B cell (primary cell): ENCODE data around the gene ERBB2. TPM values are rescaled to one million over a fixed set of nuclear protein-coding genes. Genes with fewer than 3 reads are reported as not detected.
A peak's percentile ranks its signal among the peaks of the same experiment; 100 is the strongest.

Experiments
- ATAC-seq: fragments of 200-7000 bp; cut with Tn5 transposase; one replicate; pipeline ENCODE4 v1.10.0; 2021; ENCODE audit warnings: low read depth, mild to moderate bottlenecking, moderate number of reproducible peaks, moderate library complexity
- CTCF ChIA-PET: fragments of 350-600 bp; sonication (Branson Sonifier 250); formaldehyde crosslinking; loops from one replicate; lab custom pipeline; 2021; ENCODE audit warnings: antibody characterized with exemption, inconsistent platforms; lab: Charles Lee
- POLR2A ChIA-PET: fragments of 350-600 bp; sonication (Branson Sonifier 250); formaldehyde crosslinking; loops from one replicate; lab custom pipeline; 2021; ENCODE audit warnings: antibody characterized with exemption; lab: Charles Lee
- DNase-seq: peaks from one replicate; pipeline ENCODE4 v3.0.0; 2013
- H2AFZ ChIP-seq: 2 replicates; pipeline ENCODE4 v1.6.1; 2012; ENCODE audit warnings: mild to moderate bottlenecking, low read depth, low read length; ENCODE audit not compliant: insufficient read depth, poor library complexity, severe bottlenecking
- H3K27ac ChIP-seq, 2 donors: 1 replicate in 1 of 2; 2 replicates in 1 of 2; pipeline ENCODE4 v1.5.1; 2012 to 2013; ENCODE audit warnings: low read length in 2 of 2, mild to moderate bottlenecking in 2 of 2, moderate library complexity in 1 of 2
- H3K27me3 ChIP-seq, 4 experiments: fragments of 200-600 bp in 1 of 4; sonication (generic) in 1 of 4; replicated peaks in 1 of 4; 1 replicate in 2 of 4; 2 replicates in 2 of 4; pipeline versions ENCODE4 v1.6.1 to v1.7.0; 2013 to 2016; ENCODE audit warnings: low read length in 3 of 4, mild to moderate bottlenecking in 2 of 4, mixed read lengths in 1 of 4, moderate library complexity in 1 of 4; ENCODE audit not compliant: insufficient read depth in 4 of 4, control insufficient read depth in 3 of 4; ENCODE audit errors: control extremely low read depth in 1 of 4
- H3K36me3 ChIP-seq, 2 experiments: replicated peaks in 1 of 2; 1 replicate in 1 of 2; 2 replicates in 1 of 2; pipeline versions ENCODE4 v1.6.1 to v1.7.1; 2013; ENCODE audit warnings: low read length in 1 of 2; ENCODE audit not compliant: insufficient read depth in 2 of 2, control insufficient read depth in 1 of 2; ENCODE audit errors: control extremely low read depth in 1 of 2, extremely low read depth in 1 of 2
- H3K4me1 ChIP-seq, 2 donors: fragments of 200-600 bp in 1 of 2; sonication (generic) in 1 of 2; 1 replicate in 1 of 2; 2 replicates in 1 of 2; pipeline versions ENCODE4 v1.5.1 to v1.6.1; 2013 to 2017; ENCODE audit warnings: low read length in 2 of 2; ENCODE audit not compliant: control insufficient read depth in 2 of 2, insufficient read depth in 2 of 2
- H3K4me2 ChIP-seq: replicated peaks from 2 replicates; pipeline ENCODE3; 2012; ENCODE audit warnings: mild to moderate bottlenecking, low read depth, low read length; ENCODE audit not compliant: poor library complexity, severe bottlenecking
- H3K4me3 ChIP-seq, 5 experiments: fragments of 200-600 bp in 1 of 5; sonication (generic) in 1 of 5; 1 replicate in 3 of 5; 2 replicates in 2 of 5; pipeline versions ENCODE4 v1.5.1 to v1.7.0; 2011 to 2016; ENCODE audit warnings: low read length in 4 of 5, mild to moderate bottlenecking in 4 of 5, low read depth in 2 of 5, control low read depth in 1 of 5, moderate library complexity in 1 of 5; ENCODE audit not compliant: insufficient read depth in 1 of 5; ENCODE audit errors: control extremely low read depth in 1 of 5, extremely low read depth in 1 of 5
- H3K79me2 ChIP-seq: fragments of 200-600 bp; sonication (generic); one replicate; pipeline ENCODE4 v1.6.0; 2016; ENCODE audit warnings: low read length; ENCODE audit not compliant: control insufficient read depth, insufficient read depth
- H3K9ac ChIP-seq: fragments of 200-600 bp; sonication (generic); 2 replicates; pipeline ENCODE4 v1.6.1; 2017; ENCODE audit warnings: mild to moderate bottlenecking, low read length, moderate library complexity
- H3K9me3 ChIP-seq, 3 donors: one replicate each; pipeline versions ENCODE4 v1.6.1 to v1.7.1; 2013; ENCODE audit warnings: low read length in 2 of 3; ENCODE audit not compliant: control insufficient read depth in 2 of 3, insufficient read depth in 1 of 3; ENCODE audit errors: control extremely low read depth in 1 of 3
- H4K20me1 ChIP-seq: 2 replicates; pipeline ENCODE4 v1.6.0; 2012; ENCODE audit warnings: mild to moderate bottlenecking, low read length; ENCODE audit not compliant: insufficient read depth, control insufficient read depth, poor library complexity, severe bottlenecking
- H3K27ac Mint-ChIP-seq: one replicate; pipeline ENCODE4 v1.8.0; 2021; ENCODE audit warnings: mixed read lengths
- H3K27me3 Mint-ChIP-seq: one replicate; pipeline ENCODE4 v1.8.0; 2021; ENCODE audit warnings: mixed read lengths
- H3K4me1 Mint-ChIP-seq: one replicate; pipeline ENCODE4 v1.8.0; 2021; ENCODE audit warnings: mixed read lengths
- H3K4me3 Mint-ChIP-seq: one replicate; pipeline ENCODE4 v1.8.0; 2021; ENCODE audit warnings: mixed read lengths
- H3K9me3 Mint-ChIP-seq: one replicate; pipeline ENCODE4 v1.8.0; 2022; ENCODE audit warnings: mixed read lengths; ENCODE audit not compliant: insufficient read depth
- EZH2 ChIP-seq: IDR thresholded peaks from 2 replicates; pipeline ENCODE4 v1.6.1; 2012; ENCODE audit warnings: borderline replicate concordance, low read depth, mild to moderate bottlenecking, moderate library complexity, low read length; ENCODE audit not compliant: insufficient read depth, poor library complexity, severe bottlenecking
- WGBS: methylation state at CpG from one replicate; pipeline ENCODE4 v1.1.5; 2013; ENCODE audit warnings: missing lambda C conversion rate; ENCODE audit not compliant: insufficient coverage; 5-methylcytosine and 5-hydroxymethylcytosine counted together
- intact Hi-C: fragments of 100-400 bp; cut with micrococcal nuclease; formaldehyde crosslinking; loops from one replicate; pipeline ENCODE4 v1.10.0; 2022
- polyA plus RNA-seq: library from polyadenylated mRNA; depleted of rRNA; stranded (reverse); fragments of >200 nt; gene quantifications from 2 replicates; pipeline ENCODE4 v1.2.3, GENCODE V29; 2012
- total RNA-seq, 2 donors: library from RNA; stranded (reverse); fragments of 120-200 nt in 1 of 2; gene quantifications; 1 replicate in 1 of 2; 2 replicates in 1 of 2; pipeline versions ENCODE4 v1.2.3 to v1.2.4, GENCODE V29; 2013 to 2022
- TF ChIP-seq, protein P1 (sequence below): fragments of 200-600 bp; IDR thresholded peaks from one replicate; pipeline ENCODE4 v1.8.0; 2022; ENCODE audit warnings: antibody characterized with exemption, mild to moderate bottlenecking

ERBB2 gene
- total and polyA plus RNA-seq, 2 donors (not counting 1 experiment from before 2014, with no cell fraction given): 3.2 to 8.4 TPM

DNA sequence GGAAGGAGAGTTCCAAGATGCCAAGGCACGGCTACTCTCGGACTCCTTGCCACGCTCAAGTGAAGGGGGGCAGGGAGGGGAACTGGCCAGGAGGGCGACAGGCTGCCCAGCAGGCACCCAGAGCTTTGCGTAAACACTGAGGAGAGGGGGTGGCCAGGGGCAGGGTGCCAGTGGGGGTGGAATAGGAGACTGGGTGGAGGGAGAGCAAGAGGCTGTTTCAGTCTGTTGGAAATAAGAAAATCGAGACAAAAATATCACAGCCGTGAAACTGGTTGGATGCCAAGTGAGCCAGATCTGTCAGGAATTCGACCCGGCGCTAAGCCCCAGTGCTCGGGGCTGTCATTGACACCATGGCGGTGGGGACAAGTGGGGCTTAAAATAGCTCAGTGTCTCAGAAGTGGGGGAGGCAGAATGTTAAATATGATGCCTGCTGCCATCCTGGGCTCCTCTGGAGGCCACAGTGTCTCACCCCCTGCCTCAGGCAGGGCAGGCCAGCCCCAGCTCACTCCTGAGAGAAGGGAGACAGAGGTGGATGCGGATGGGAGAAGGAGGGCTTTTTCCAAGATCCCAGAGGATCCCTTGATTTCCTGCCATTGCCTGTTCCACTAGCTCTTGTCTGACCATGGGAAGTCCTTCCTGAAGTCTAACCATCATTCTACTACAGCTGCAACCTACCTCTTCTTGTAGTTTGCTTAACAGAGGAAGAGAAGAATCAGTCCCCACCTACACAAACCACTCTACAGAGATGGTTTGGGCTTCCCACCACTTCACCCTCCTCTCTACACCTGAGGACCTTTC is 22.1 kb upstream of the ERBB2 start:
- Histone ChIP-seq H3K4me1 (peaks cover 75 to 82% of the 10 kb centered on the region in 2 donors), H4K20me1 (no peaks in the 10 kb centered on the region), H3K27ac (peak overlapping the region; percentile 64 to 94), H2AFZ (no peak overlapping the region), H3K9me3 (peaks cover 0 to 3% (median 0%) of the 10 kb centered on the region in 3 donors), H3K4me3 (no peak overlapping the region), H3K4me2 (peak overlapping the region; percentile 34), H3K27me3 (no peaks in the 10 kb centered on the region), H3K79me2 (no peaks in the 10 kb centered on the region), H3K36me3 (peaks cover 0 to 5% of the 10 kb centered on the region in 2 experiments), H3K9ac (no peak overlapping the region)
- TF ChIP-seq, protein P1, sequence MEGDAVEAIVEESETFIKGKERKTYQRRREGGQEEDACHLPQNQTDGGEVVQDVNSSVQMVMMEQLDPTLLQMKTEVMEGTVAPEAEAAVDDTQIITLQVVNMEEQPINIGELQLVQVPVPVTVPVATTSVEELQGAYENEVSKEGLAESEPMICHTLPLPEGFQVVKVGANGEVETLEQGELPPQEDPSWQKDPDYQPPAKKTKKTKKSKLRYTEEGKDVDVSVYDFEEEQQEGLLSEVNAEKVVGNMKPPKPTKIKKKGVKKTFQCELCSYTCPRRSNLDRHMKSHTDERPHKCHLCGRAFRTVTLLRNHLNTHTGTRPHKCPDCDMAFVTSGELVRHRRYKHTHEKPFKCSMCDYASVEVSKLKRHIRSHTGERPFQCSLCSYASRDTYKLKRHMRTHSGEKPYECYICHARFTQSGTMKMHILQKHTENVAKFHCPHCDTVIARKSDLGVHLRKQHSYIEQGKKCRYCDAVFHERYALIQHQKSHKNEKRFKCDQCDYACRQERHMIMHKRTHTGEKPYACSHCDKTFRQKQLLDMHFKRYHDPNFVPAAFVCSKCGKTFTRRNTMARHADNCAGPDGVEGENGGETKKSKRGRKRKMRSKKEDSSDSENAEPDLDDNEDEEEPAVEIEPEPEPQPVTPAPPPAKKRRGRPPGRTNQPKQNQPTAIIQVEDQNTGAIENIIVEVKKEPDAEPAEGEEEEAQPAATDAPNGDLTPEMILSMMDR: no peak
- no peak for TF ChIP-seq EZH2
- Mint-ChIP-seq H3K9me3 (no peaks in the 10 kb centered on the region), H3K27ac (peak overlapping the region; percentile 98), H3K4me1 (peaks cover 75% of the 10 kb centered on the region), H3K4me3 (peak overlapping the region; percentile 68), H3K27me3 (no peaks in the 10 kb centered on the region)
- POLR2A ChIA-PET: interaction anchor here (2.2 to 3.6 kb wide), 2 partner anchors 10 to 11 kb away, joined by 7 to 11 read pairs; partner anchors contain the start of gene PGAP3
- CTCF ChIA-PET: interaction anchor here (0.6 to 7.6 kb wide), 6 partner anchors 7 to 56 kb away, joined by 3 to 48 read pairs (median 10); partner anchors contain the start of genes PGAP3 and PNMT
- DNase-seq: no peak
- WGBS: 45% methylated on average over 12 of the region's 13 CpGs
- ATAC-seq: no peak
- intact Hi-C loops: loop anchor here (5.0 kb wide), 1 partner anchor 75 kb away; no protein-coding TSS in a partner anchor
